ENCODE data around the gene RWDD1.
A peak's percentile ranks its signal among the peaks of the same experiment; 100 is the strongest.

Gene RWDD1

GRCh38 chr6:116631379-116631990 lies 60.2 kb downstream of the RWDD1 start:
- no peak for TF ChIP-seq CTCF (IDR thresholded peaks at IDR 0.05)
- TF ChIP-seq ZFX (IDR thresholded peaks at IDR 0.05; ENCODE audit: borderline replicate concordance): no peak
- no peak overlapping the region for H3K27ac ChIP-seq

GRCh38 chr6:116633685-116634084 lies 62.4 kb downstream of the RWDD1 start:
- no peak for TF ChIP-seq ZFX (IDR thresholded peaks at IDR 0.05; ENCODE audit: borderline replicate concordance)
- peak; percentile 43 for TF ChIP-seq CTCF (IDR thresholded peaks at IDR 0.05)
- no peak overlapping the region for H3K27ac ChIP-seq
